ENCODE results near the gene ARFGAP2.

GRCh38 chr11:47158242-47158641 lies 18.4 kb downstream of the ARFGAP2 start:
- no peak for TF ChIP-seq POLR2AphosphoS5 (IDR thresholded peaks at IDR 0.05; ENCODE audit: borderline replicate concordance, low read depth, low read length)
- TF ChIP-seq EZH2 (IDR thresholded peaks at IDR 0.05), result no peak
